DND-41 (cell line): Measurements from ENCODE around the gene ANAPC4.

Source experiments
- ATAC-seq: fragments of 200-7000 bp; cut with Tn5 transposase; 3 replicates; pipeline ENCODE4 v1.9.1; 2021; ENCODE audit warnings: low read depth; ENCODE audit not compliant: insufficient read depth
- DNase-seq: peaks from one replicate; pipeline ENCODE4 v3.0.0-alpha.2; 2020
- H2AFZ ChIP-seq: 2 replicates; pipeline ENCODE4 v1.6.0; 2012; ENCODE audit warnings: low read depth, low read length
- H3K27ac ChIP-seq: 2 replicates; pipeline ENCODE4 v1.5.1; 2012; ENCODE audit warnings: low read length, inconsistent platforms
- H3K27me3 ChIP-seq: fragments of 200-600 bp; sonication (generic); 2 replicates; pipeline ENCODE4 v1.6.0; 2012; ENCODE audit warnings: low read length, mild to moderate bottlenecking, inconsistent platforms; ENCODE audit not compliant: insufficient read depth, poor library complexity
- H3K36me3 ChIP-seq: 2 replicates; pipeline ENCODE4 v1.5.1; 2012; ENCODE audit warnings: low read length, inconsistent platforms; ENCODE audit not compliant: insufficient read depth
- H3K4me1 ChIP-seq: 2 replicates; pipeline ENCODE4 v1.5.1; 2012; ENCODE audit warnings: mild to moderate bottlenecking, low read length; ENCODE audit not compliant: insufficient read depth
- H3K4me2 ChIP-seq: 2 replicates; pipeline ENCODE4 v1.6.0; 2012; ENCODE audit warnings: mild to moderate bottlenecking, moderate library complexity, low read length, inconsistent platforms; ENCODE audit not compliant: insufficient read depth
- H3K4me3 ChIP-seq, 2 experiments: fragments of 200-600 bp in 1 of 2; shearing (Covaris generic) in 1 of 2; 2 replicates each; pipeline ENCODE4 v1.5.1; 2012 to 2016; ENCODE audit warnings: inconsistent platforms in 2 of 2, low read length in 2 of 2, mild to moderate bottlenecking in 2 of 2, low read depth in 1 of 2, moderate library complexity in 1 of 2
- H3K79me2 ChIP-seq: 2 replicates; pipeline ENCODE4 v1.6.0; 2012; ENCODE audit warnings: low read length, inconsistent platforms; ENCODE audit not compliant: insufficient read depth
- H3K9ac ChIP-seq: 2 replicates; pipeline ENCODE4 v1.6.0; 2012; ENCODE audit warnings: low read depth, mild to moderate bottlenecking, inconsistent platforms, low read length, moderate library complexity
- H3K9me3 ChIP-seq: 2 replicates; pipeline ENCODE4 v1.5.1; 2012; ENCODE audit warnings: low read length, moderate library complexity, mild to moderate bottlenecking, inconsistent platforms; ENCODE audit not compliant: insufficient read depth, severe bottlenecking
- H4K20me1 ChIP-seq: 2 replicates; pipeline ENCODE4 v1.6.0; 2012; ENCODE audit warnings: low read length; ENCODE audit not compliant: insufficient read depth
- EZH2 ChIP-seq: IDR thresholded peaks from 3 replicates; pipeline ENCODE4 v1.6.1; 2012; ENCODE audit warnings: borderline replicate concordance, low read depth, mild to moderate bottlenecking, moderate library complexity, low read length, inconsistent platforms; ENCODE audit not compliant: severe bottlenecking
- TF ChIP-seq, protein P1 (sequence below): IDR thresholded peaks from 2 replicates; pipeline ENCODE4 v1.5.1; 2012; ENCODE audit warnings: borderline replicate concordance, low read length, moderate library complexity, mild to moderate bottlenecking; ENCODE audit not compliant: poor library complexity, severe bottlenecking; ENCODE audit errors: extremely low read depth

The ANAPC4 gene

DNA sequence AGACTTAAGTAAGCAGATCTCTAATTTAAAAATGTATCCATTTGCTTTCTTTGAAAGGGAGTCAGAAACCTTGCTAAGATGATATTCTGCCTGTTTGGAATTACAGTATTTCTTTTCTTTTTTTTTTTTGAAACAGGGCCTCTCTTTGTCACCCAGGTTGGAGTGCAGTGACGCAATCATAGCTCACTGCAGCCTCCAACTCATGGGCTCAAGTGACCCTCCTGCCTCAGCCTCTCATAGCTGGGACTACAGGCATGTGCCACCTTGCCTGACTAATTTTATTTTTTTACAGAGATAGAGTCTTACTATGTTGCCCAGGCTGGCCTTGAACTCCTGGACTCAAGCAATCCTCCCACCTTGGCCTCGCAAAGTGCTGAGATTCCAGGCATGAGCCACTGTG is 40.0 kb downstream of the ANAPC4 start:
- H3K9me3 ChIP-seq: no peaks in the 10 kb centered on the region
- H4K20me1 ChIP-seq: no peaks in the 10 kb centered on the region
- no peak overlapping the region for H3K4me3 ChIP-seq
- no peak overlapping the region for H3K4me2 ChIP-seq
- no peak overlapping the region for H2AFZ ChIP-seq
- no peaks in the 10 kb centered on the region for H3K79me2 ChIP-seq
- H3K27me3 ChIP-seq: no peaks in the 10 kb centered on the region
- no peak for DNase-seq
- H3K36me3 ChIP-seq: peaks cover 80% of the 10 kb centered on the region
- TF ChIP-seq, protein P1, sequence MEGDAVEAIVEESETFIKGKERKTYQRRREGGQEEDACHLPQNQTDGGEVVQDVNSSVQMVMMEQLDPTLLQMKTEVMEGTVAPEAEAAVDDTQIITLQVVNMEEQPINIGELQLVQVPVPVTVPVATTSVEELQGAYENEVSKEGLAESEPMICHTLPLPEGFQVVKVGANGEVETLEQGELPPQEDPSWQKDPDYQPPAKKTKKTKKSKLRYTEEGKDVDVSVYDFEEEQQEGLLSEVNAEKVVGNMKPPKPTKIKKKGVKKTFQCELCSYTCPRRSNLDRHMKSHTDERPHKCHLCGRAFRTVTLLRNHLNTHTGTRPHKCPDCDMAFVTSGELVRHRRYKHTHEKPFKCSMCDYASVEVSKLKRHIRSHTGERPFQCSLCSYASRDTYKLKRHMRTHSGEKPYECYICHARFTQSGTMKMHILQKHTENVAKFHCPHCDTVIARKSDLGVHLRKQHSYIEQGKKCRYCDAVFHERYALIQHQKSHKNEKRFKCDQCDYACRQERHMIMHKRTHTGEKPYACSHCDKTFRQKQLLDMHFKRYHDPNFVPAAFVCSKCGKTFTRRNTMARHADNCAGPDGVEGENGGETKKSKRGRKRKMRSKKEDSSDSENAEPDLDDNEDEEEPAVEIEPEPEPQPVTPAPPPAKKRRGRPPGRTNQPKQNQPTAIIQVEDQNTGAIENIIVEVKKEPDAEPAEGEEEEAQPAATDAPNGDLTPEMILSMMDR: no peak
- no peak for TF ChIP-seq EZH2
- no peak overlapping the region for H3K27ac ChIP-seq
- H3K4me1 ChIP-seq: no peaks in the 10 kb centered on the region
- no peak for ATAC-seq
- H3K9ac ChIP-seq: no peak overlapping the region

DNA sequence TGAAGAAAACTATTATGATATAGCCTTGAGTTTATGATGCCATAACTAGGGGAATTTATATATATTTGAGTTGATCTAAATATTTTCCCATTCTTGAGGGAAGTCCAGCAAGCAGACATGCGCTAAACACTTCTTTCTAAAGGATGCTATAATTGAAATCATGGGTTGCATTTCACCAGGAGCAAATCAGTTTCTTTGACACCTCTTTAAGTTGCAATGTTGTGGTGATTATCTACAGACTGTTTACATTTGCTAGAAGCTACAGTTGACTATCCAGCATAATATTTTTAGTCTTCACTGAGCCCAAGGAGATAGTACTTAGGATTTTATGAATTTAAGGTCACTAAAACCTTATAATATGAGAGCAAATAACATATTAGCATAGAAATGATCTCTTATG is 43.9 kb downstream of the ANAPC4 start:
- no peak overlapping the region for H3K27ac ChIP-seq
- H3K36me3 ChIP-seq: peaks cover 44% of the 10 kb centered on the region
- H3K4me2 ChIP-seq: no peak overlapping the region

DNA sequence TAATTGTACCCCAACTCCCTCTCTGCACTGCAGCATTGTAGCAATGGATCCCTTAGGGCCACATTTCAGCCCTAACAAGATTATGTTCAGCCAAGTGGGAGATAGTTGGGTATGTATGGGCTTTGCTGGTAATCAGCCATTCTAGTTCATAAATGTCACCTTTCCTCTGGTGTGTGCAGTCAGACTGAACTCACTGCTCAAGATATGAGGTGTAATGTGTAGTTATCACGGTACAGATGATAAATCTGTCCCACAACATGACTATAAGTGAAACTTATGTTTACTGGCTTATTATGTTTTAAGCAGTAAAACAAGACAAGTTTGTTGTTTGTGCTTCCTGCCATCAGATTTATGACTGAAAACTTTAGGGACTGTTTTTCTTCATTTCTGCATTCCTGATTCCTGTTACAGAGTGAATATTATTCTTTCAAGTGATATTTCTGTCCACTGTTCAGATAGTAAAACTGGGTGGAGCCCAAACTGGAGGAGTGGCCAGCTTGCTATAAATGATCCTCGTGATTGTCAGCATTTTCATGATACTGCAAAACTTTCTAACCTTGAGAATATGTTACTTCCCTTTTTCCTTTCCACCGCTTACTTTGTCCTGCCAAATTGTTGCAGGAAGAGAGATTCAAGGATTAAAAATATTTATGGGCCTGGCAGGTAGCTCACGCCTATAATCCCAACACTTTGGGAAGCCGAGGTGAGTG is 44.9 kb downstream of the ANAPC4 start:
- peaks cover 33% of the 10 kb centered on the region for H3K36me3 ChIP-seq
- no peaks in the 10 kb centered on the region for H3K79me2 ChIP-seq
- H3K9ac ChIP-seq: no peak overlapping the region
- no peak overlapping the region for H3K27ac ChIP-seq
- no peaks in the 10 kb centered on the region for H3K4me1 ChIP-seq
- H4K20me1 ChIP-seq: no peaks in the 10 kb centered on the region
- no peak overlapping the region for H3K4me3 ChIP-seq
- DNase-seq: no peak
- TF ChIP-seq, protein P1: no peak
- no peak for TF ChIP-seq EZH2
- no peak overlapping the region for H3K4me2 ChIP-seq
- no peaks in the 10 kb centered on the region for H3K9me3 ChIP-seq
- no peak for ATAC-seq
- H2AFZ ChIP-seq: no peak overlapping the region
- H3K27me3 ChIP-seq: no peaks in the 10 kb centered on the region

More for the DNA sequence above, 43.9 kb downstream of the ANAPC4 start:
- Histone ChIP-seq H3K4me1 (no peaks in the 10 kb centered on the region), H2AFZ (no peak overlapping the region), H4K20me1 (no peaks in the 10 kb centered on the region), H3K4me3 (no peak overlapping the region), H3K27me3 (no peaks in the 10 kb centered on the region), H3K79me2 (no peaks in the 10 kb centered on the region), H3K9ac (no peak overlapping the region), H3K9me3 (no peaks in the 10 kb centered on the region)
- TF ChIP-seq EZH2: no peak
- TF ChIP-seq, protein P1: no peak
- DNase-seq (no peak), ATAC-seq (no peak)
